Smooth muscle cell (in vitro differentiated cells): Measurements from ENCODE around the gene CCDC127. TPM values are rescaled to one million over a fixed set of nuclear protein-coding genes. Genes with fewer than 3 reads are reported as not detected.

Experiments used
- DNase-seq: peaks from one replicate; lab custom pipeline; 2025; ENCODE audit not compliant: unreplicated experiment; lab: John Stamatoyannopoulos, UW
- H2AFZ ChIP-seq: fragments of 200-600 bp; sonication (generic); 2 replicates; pipeline ENCODE4 v1.6.0; 2016; ENCODE audit warnings: antibody characterized with exemption, low read depth, mild to moderate bottlenecking
- H3F3A ChIP-seq: fragments of 200-600 bp; sonication (generic); 2 replicates; pipeline ENCODE4 v1.6.0; 2017; ENCODE audit warnings: antibody characterized with exemption, low read depth
- H3K27ac ChIP-seq: fragments of 200-600 bp; sonication (generic); 2 replicates; pipeline ENCODE4 v1.5.1; 2016; ENCODE audit warnings: low read depth, mild to moderate bottlenecking
- H3K27me3 ChIP-seq: fragments of 200-600 bp; sonication (generic); 2 replicates; pipeline ENCODE4 v1.6.1; 2016; ENCODE audit warnings: low read depth, mild to moderate bottlenecking
- H3K36me3 ChIP-seq: fragments of 200-600 bp; sonication (generic); 2 replicates; pipeline ENCODE4 v1.5.1; 2016; ENCODE audit warnings: low read depth
- H3K4me1 ChIP-seq: fragments of 200-600 bp; sonication (generic); 2 replicates; pipeline ENCODE4 v1.5.1; 2016; ENCODE audit warnings: low read depth
- H3K4me2 ChIP-seq: fragments of 200-600 bp; sonication (generic); 2 replicates; pipeline ENCODE4 v1.6.0; 2016; ENCODE audit warnings: mild to moderate bottlenecking
- H3K4me3 ChIP-seq: fragments of 200-600 bp; sonication (generic); 2 replicates; pipeline ENCODE4 v1.5.1; 2016; ENCODE audit warnings: mild to moderate bottlenecking
- H3K79me2 ChIP-seq: fragments of 200-600 bp; sonication (generic); 2 replicates; pipeline ENCODE4 v1.6.0; 2016; ENCODE audit warnings: low read depth, mild to moderate bottlenecking
- H3K9ac ChIP-seq: fragments of 200-600 bp; sonication (generic); 2 replicates; pipeline ENCODE4 v1.6.0; 2016; ENCODE audit warnings: low read depth
- H3K9me3 ChIP-seq: fragments of 200-600 bp; sonication (generic); replicated peaks from 2 replicates; pipeline ENCODE4 v1.5.1; 2016; ENCODE audit warnings: low read depth
- H4K20me1 ChIP-seq: fragments of 200-600 bp; sonication (generic); 2 replicates; pipeline ENCODE4 v1.6.0; 2016; ENCODE audit warnings: low read depth
- WGBS: methylation state at CpG from one replicate; pipeline ENCODE4 v1.1.7; 2016; ENCODE audit warnings: low lambda C conversion rate; 5-methylcytosine and 5-hydroxymethylcytosine counted together
- polyA plus RNA-seq: library from polyadenylated mRNA; unstranded; fragments of >200 nt; fragmentation: Nextera tagmentation; extraction: Ambion mirVana; gene quantifications from 2 replicates; pipeline ENCODE4 v1.2.1, GENCODE V29; 2016
- total RNA-seq: library from RNA; depleted of rRNA; stranded (reverse); fragments of >200 nt; gene quantifications from 2 replicates; pipeline ENCODE4 v1.2.3, GENCODE V29; 2014
- TF ChIP-seq, protein P1 (sequence below): fragments of 200-600 bp; sonication (generic); IDR thresholded peaks from 2 replicates; pipeline ENCODE4 v1.5.1; 2017; ENCODE audit warnings: borderline replicate concordance, mild to moderate bottlenecking, antibody characterized with exemption; ENCODE audit not compliant: insufficient read depth, poor library complexity, severe bottlenecking

CCDC127 gene
- total and polyA plus RNA-seq, 2 experiments from 2014 or later = 2.8 to 8.6 TPM

DNA sequence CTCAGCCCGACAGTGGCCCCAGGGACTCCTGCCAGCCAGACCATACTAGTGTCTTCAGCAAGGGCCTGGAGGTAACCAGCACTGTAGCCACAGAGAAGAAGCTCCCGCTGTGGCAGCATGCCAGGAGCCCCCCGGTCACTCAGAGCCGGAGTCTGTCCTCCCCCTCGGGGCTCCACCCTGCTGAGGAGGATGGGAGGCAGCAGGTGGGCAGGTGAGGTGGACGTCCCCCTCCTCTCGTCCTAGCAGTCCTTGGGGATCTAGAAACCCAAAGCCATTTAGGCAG is 54.7 kb downstream of the CCDC127 start:
- Histone ChIP-seq H3K4me1 (no peaks in the 10 kb centered on the region), H3K27ac (no peak overlapping the region), H3K36me3 (no peaks in the 10 kb centered on the region), H3K4me2 (no peak overlapping the region), H3K4me3 (no peak overlapping the region), H3K9ac (no peak overlapping the region), H3K27me3 (no peaks in the 10 kb centered on the region), H2AFZ (no peak overlapping the region), H3K79me2 (no peaks in the 10 kb centered on the region), H3K9me3 (no peaks in the 10 kb centered on the region), H4K20me1 (no peaks in the 10 kb centered on the region), H3F3A (no peaks in the 10 kb centered on the region)
- DNase-seq = no peak
- 98% methylated on average over 7 of the region's 7 CpGs for WGBS
- TF ChIP-seq, protein P1, sequence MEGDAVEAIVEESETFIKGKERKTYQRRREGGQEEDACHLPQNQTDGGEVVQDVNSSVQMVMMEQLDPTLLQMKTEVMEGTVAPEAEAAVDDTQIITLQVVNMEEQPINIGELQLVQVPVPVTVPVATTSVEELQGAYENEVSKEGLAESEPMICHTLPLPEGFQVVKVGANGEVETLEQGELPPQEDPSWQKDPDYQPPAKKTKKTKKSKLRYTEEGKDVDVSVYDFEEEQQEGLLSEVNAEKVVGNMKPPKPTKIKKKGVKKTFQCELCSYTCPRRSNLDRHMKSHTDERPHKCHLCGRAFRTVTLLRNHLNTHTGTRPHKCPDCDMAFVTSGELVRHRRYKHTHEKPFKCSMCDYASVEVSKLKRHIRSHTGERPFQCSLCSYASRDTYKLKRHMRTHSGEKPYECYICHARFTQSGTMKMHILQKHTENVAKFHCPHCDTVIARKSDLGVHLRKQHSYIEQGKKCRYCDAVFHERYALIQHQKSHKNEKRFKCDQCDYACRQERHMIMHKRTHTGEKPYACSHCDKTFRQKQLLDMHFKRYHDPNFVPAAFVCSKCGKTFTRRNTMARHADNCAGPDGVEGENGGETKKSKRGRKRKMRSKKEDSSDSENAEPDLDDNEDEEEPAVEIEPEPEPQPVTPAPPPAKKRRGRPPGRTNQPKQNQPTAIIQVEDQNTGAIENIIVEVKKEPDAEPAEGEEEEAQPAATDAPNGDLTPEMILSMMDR = no peak

DNA sequence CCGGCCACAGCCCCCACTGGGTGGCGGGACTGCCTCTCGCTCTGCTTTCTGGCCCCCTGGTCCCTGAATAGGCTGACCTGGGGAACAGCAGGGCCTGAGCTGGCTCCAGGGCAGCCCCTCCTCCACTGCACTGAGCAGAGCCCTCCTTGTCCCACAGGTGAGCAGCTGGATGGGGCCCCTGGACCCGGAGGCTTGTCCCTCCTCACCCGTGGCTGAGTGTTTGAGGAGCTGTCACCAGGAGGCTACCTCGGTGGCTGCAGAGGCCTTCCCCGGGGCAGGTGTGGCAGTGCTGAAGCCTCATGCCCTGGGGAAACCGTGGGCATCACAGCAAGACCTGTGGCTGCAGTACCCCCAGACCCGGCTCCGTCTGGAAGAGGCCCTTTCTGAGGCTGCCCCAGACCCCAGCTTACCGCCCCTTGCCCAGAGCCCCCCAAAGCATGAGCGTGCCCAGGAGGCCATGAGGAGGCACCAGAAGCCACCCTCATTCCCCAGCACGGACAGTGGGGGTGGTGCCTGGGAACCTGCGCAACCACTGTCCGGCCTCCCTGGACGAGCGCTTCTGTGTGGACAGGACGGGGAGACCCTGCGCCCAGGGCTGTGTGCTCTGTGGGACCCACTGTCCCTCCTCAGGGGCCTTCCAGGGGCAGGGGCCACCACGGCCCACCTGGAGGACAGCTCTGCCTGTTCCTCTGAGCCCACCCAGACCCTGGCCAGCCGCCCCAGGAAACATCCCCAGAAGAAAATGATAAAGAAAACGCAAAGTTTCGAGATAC is 55.2 kb downstream of the CCDC127 start:
- no peak for DNase-seq
- H3F3A ChIP-seq = no peaks in the 10 kb centered on the region
- no peaks in the 10 kb centered on the region for H3K9me3 ChIP-seq
- H4K20me1 ChIP-seq = no peaks in the 10 kb centered on the region
- H2AFZ ChIP-seq = no peak overlapping the region
- H3K79me2 ChIP-seq = no peaks in the 10 kb centered on the region
- H3K36me3 ChIP-seq = no peaks in the 10 kb centered on the region
- WGBS = 93% methylated on average over 23 of the region's 23 CpGs
- H3K27ac ChIP-seq = no peak overlapping the region
- no peaks in the 10 kb centered on the region for H3K27me3 ChIP-seq
- TF ChIP-seq, protein P1 = no peak
- no peaks in the 10 kb centered on the region for H3K4me1 ChIP-seq
- no peak overlapping the region for H3K4me3 ChIP-seq
- no peak overlapping the region for H3K4me2 ChIP-seq
- no peak overlapping the region for H3K9ac ChIP-seq

DNA sequence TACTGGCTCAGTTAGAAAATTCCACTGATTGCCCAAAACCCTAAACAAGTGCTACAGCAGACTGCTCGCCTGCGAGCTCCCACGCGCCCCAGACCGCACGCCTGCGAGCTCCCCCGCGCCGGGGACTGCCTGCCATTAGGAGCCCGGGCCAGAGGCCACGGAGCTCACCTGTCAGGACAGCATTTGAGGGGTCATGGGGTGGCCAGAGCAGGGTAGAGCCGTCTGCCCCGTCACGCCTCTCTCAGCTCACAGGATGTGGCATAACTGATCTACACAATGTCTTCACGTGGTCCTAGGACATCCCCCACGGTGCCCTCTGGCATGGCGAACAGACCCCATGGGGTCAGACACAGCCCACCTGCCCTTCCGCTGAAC is 55.8 kb downstream of the CCDC127 start:
- DNase-seq = no peak
- Histone ChIP-seq H3K27ac (no peak overlapping the region), H2AFZ (no peak overlapping the region), H3K4me1 (no peaks in the 10 kb centered on the region), H3K4me3 (no peak overlapping the region), H3K79me2 (no peaks in the 10 kb centered on the region), H3K9ac (no peak overlapping the region), H3K9me3 (no peaks in the 10 kb centered on the region), H3K4me2 (no peak overlapping the region), H3F3A (no peaks in the 10 kb centered on the region), H3K36me3 (no peaks in the 10 kb centered on the region), H4K20me1 (no peaks in the 10 kb centered on the region), H3K27me3 (no peaks in the 10 kb centered on the region)
- TF ChIP-seq, protein P1 = no peak
- WGBS = 89% methylated on average over 18 of the region's 19 CpGs

DNA sequence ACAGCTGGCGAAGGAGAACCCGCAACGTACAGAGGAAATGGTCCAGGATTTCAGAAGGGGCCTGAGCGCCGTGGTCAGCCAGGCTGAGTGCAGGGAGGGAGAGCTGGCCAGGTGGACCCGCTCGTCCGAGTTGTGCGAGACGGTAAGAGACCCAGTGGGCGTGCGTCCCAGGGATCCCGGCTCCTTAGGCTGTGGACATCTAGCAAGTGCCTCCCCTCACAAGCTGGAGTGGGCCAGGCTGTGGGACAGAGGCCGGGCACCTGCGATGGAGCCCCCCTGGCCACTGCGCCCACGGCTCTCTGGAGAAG is 56.2 kb downstream of the CCDC127 start:
- no peaks in the 10 kb centered on the region for H3K9me3 ChIP-seq
- H3K9ac ChIP-seq = no peak overlapping the region
- no peaks in the 10 kb centered on the region for H3K27me3 ChIP-seq
- no peak for DNase-seq
- no peaks in the 10 kb centered on the region for H3K79me2 ChIP-seq
- no peaks in the 10 kb centered on the region for H3K4me1 ChIP-seq
- TF ChIP-seq, protein P1 = no peak
- H3K36me3 ChIP-seq = no peaks in the 10 kb centered on the region
- no peak overlapping the region for H3K27ac ChIP-seq
- no peaks in the 10 kb centered on the region for H4K20me1 ChIP-seq
- H3F3A ChIP-seq = no peaks in the 10 kb centered on the region
- 95% methylated on average over 17 of the region's 17 CpGs for WGBS
- H2AFZ ChIP-seq = no peak overlapping the region
- no peak overlapping the region for H3K4me3 ChIP-seq
- no peak overlapping the region for H3K4me2 ChIP-seq
